Measurements from ENCODE around the gene FNBP1L. TPM values are rescaled to one million over a fixed set of nuclear protein-coding genes. Genes with fewer than 3 reads are reported as not detected.

FNBP1L gene
- total and polyA plus RNA-seq, 2 donors (not counting 1 experiment from before 2014, with no cell fraction given), result 0.86 to 5.4 TPM

DNA sequence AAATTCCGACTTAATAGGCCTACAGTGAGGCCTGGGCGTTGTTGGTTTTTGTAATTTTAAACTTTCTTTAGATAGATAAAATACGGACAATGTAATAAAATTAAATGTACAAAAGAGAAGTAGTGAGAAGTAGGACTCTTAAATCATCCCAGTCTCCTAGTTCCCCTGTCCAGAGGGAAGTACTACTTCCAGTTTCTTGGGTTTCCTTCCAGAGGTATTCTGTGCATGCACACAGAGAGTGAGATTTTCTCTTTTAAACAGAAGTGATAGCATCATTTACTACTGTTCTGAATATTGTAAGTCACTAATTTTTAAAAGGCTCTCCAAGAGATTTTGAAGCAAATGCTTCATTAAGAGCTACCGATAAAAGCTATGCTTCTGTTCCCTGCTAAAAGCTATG, 7.2 kb upstream of the FNBP1L start:
- Mint-ChIP-seq H3K27me3 (peaks cover 12% of the 10 kb centered on the region), H3K9me3 (ENCODE audit: insufficient read depth) (no peaks in the 10 kb centered on the region), H3K4me3 (no peak overlapping the region), H3K27ac (no peak overlapping the region), H3K4me1 (no peaks in the 10 kb centered on the region)
- Histone ChIP-seq H2AFZ (ENCODE audit: insufficient read depth, low read depth, low read length, poor library complexity, severe bottlenecking) (no peak overlapping the region), H4K20me1 (ENCODE audit: control insufficient read depth, insufficient read depth, low read length, poor library complexity, severe bottlenecking) (no peaks in the 10 kb centered on the region), H3K27me3 (replicated peaks in 1 of 4; ENCODE audit: control extremely low read depth in 1 of 4, control insufficient read depth in 3 of 4, insufficient read depth in 4 of 4, low read length in 3 of 4) (no peaks in the 10 kb centered on the region), H3K4me1 (ENCODE audit: control insufficient read depth in 2 of 2, insufficient read depth in 2 of 2, low read length in 2 of 2) (no peaks in the 10 kb centered on the region), H3K27ac (ENCODE audit: low read length in 2 of 2) (no peak overlapping the region), H3K9me3 (ENCODE audit: control extremely low read depth in 1 of 3, control insufficient read depth in 2 of 3, insufficient read depth in 1 of 3, low read length in 2 of 3) (peaks cover 0 to 3% (median 0%) of the 10 kb centered on the region in 3 donors), H3K79me2 (ENCODE audit: control insufficient read depth, insufficient read depth, low read length) (no peaks in the 10 kb centered on the region), H3K4me3 (ENCODE audit: control extremely low read depth in 1 of 5, extremely low read depth in 1 of 5, insufficient read depth in 1 of 5, low read depth in 2 of 5, low read length in 4 of 5) (no peak overlapping the region), H3K36me3 (replicated peaks in 1 of 2; ENCODE audit: control extremely low read depth in 1 of 2, control insufficient read depth in 1 of 2, extremely low read depth in 1 of 2, insufficient read depth in 2 of 2, low read length in 1 of 2) (no peaks in the 10 kb centered on the region), H3K4me2 (replicated peaks; ENCODE audit: low read depth, low read length, poor library complexity, severe bottlenecking) (no peak overlapping the region), H3K9ac (ENCODE audit: low read length) (no peak overlapping the region)
- ATAC-seq (ENCODE audit: low read depth) (no peak), DNase-seq (no peak)
- no peak for TF ChIP-seq EZH2 (IDR thresholded peaks at IDR 0.05; ENCODE audit: borderline replicate concordance, insufficient read depth, low read depth, low read length, poor library complexity, severe bottlenecking)
- TF ChIP-seq, protein P1, sequence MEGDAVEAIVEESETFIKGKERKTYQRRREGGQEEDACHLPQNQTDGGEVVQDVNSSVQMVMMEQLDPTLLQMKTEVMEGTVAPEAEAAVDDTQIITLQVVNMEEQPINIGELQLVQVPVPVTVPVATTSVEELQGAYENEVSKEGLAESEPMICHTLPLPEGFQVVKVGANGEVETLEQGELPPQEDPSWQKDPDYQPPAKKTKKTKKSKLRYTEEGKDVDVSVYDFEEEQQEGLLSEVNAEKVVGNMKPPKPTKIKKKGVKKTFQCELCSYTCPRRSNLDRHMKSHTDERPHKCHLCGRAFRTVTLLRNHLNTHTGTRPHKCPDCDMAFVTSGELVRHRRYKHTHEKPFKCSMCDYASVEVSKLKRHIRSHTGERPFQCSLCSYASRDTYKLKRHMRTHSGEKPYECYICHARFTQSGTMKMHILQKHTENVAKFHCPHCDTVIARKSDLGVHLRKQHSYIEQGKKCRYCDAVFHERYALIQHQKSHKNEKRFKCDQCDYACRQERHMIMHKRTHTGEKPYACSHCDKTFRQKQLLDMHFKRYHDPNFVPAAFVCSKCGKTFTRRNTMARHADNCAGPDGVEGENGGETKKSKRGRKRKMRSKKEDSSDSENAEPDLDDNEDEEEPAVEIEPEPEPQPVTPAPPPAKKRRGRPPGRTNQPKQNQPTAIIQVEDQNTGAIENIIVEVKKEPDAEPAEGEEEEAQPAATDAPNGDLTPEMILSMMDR (IDR thresholded peaks at IDR 0.05), result no peak
- intact Hi-C loops (cut with micrococcal nuclease), result no loop called here
- ChIA-PET CTCF (interaction anchor here (1.2 kb wide), 1 partner anchor 374 kb away, joined by 3 read pairs; no protein-coding TSS in a partner anchor), POLR2A (no interaction called here)
- WGBS (ENCODE audit: insufficient coverage), result no CpG with 5 or more reads among the region's 4 CpGs

DNA sequence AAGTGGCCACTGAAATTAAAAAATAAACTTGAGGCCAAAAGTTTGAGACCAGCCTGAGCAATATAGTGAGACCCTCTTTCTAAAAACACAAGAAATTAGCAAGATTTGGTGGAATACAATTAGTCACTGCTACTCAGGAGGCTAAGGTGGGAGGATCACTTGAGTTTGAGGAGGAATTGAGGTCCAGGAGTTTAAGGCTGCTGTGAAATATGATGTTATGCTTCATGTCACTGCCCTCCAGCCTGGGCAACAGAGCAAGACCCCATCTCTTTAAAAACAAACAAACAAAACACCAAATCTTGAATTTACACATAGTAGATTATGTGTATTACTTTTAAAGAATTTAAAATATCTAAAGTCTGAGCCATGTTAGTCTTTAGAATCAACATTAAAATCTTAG, 6.3 kb upstream of the FNBP1L start:
- no peak for ATAC-seq (ENCODE audit: low read depth)
- ChIA-PET POLR2A (no interaction called here), CTCF (no interaction called here)
- Histone ChIP-seq H3K36me3 (replicated peaks in 1 of 2; ENCODE audit: control extremely low read depth in 1 of 2, control insufficient read depth in 1 of 2, extremely low read depth in 1 of 2, insufficient read depth in 2 of 2, low read length in 1 of 2) (no peaks in the 10 kb centered on the region), H3K27me3 (replicated peaks in 1 of 4; ENCODE audit: control extremely low read depth in 1 of 4, control insufficient read depth in 3 of 4, insufficient read depth in 4 of 4, low read length in 3 of 4) (no peaks in the 10 kb centered on the region), H4K20me1 (ENCODE audit: control insufficient read depth, insufficient read depth, low read length, poor library complexity, severe bottlenecking) (no peaks in the 10 kb centered on the region), H3K9me3 (ENCODE audit: control extremely low read depth in 1 of 3, control insufficient read depth in 2 of 3, insufficient read depth in 1 of 3, low read length in 2 of 3) (peaks cover 0 to 3% (median 0%) of the 10 kb centered on the region in 3 donors), H3K4me2 (replicated peaks; ENCODE audit: low read depth, low read length, poor library complexity, severe bottlenecking) (no peak overlapping the region), H3K4me1 (ENCODE audit: control insufficient read depth in 2 of 2, insufficient read depth in 2 of 2, low read length in 2 of 2) (no peaks in the 10 kb centered on the region), H2AFZ (ENCODE audit: insufficient read depth, low read depth, low read length, poor library complexity, severe bottlenecking) (no peak overlapping the region), H3K79me2 (ENCODE audit: control insufficient read depth, insufficient read depth, low read length) (no peaks in the 10 kb centered on the region), H3K9ac (ENCODE audit: low read length) (no peak overlapping the region), H3K27ac (ENCODE audit: low read length in 2 of 2) (no peak overlapping the region), H3K4me3 (ENCODE audit: control extremely low read depth in 1 of 5, extremely low read depth in 1 of 5, insufficient read depth in 1 of 5, low read depth in 2 of 5, low read length in 4 of 5) (no peak overlapping the region)
- DNase-seq, result no peak
- H3K4me1 Mint-ChIP-seq, result peaks cover 1% of the 10 kb centered on the region
- intact Hi-C loops (cut with micrococcal nuclease), result no loop called here
- H3K9me3 Mint-ChIP-seq (ENCODE audit: insufficient read depth), result no peaks in the 10 kb centered on the region
- no peak for TF ChIP-seq EZH2 (IDR thresholded peaks at IDR 0.05; ENCODE audit: borderline replicate concordance, insufficient read depth, low read depth, low read length, poor library complexity, severe bottlenecking)
- TF ChIP-seq, protein P1 (IDR thresholded peaks at IDR 0.05), result no peak
- no peak overlapping the region for H3K27ac Mint-ChIP-seq
- no peak overlapping the region for H3K4me3 Mint-ChIP-seq
- peaks cover 12% of the 10 kb centered on the region for H3K27me3 Mint-ChIP-seq
